Activated T-cell treated with anti-CD3 and anti-CD28 coated beads, Interleukin-2, amount 50 U/mL, for 4 hours (primary cell): Measurements from ENCODE around the gene CDH23. TPM values are rescaled to one million over a fixed set of nuclear protein-coding genes. Genes with fewer than 3 reads are reported as not detected.
A peak's percentile ranks its signal among the peaks of the same experiment; 100 is the strongest.

Experiments
- ATAC-seq, 2 donors: fragments of 200-7000 bp; cut with Tn5 transposase; one replicate each; pipeline ENCODE4 v1.10.0; 2021
- DNase-seq: peaks from one replicate; pipeline ENCODE4 v3.0.0-alpha.2; 2020
- H3K27me3 Mint-ChIP-seq: one replicate; pipeline ENCODE4 v1.8.0; 2021; ENCODE audit warnings: low read depth, mixed read lengths
- H3K36me3 Mint-ChIP-seq: one replicate; pipeline ENCODE4 v1.8.0; 2022; ENCODE audit warnings: mixed read lengths; ENCODE audit not compliant: insufficient read depth
- H3K4me1 Mint-ChIP-seq: one replicate; pipeline ENCODE4 v1.8.0; 2021; ENCODE audit warnings: low read depth, mixed read lengths
- H3K4me3 Mint-ChIP-seq: one replicate; pipeline ENCODE4 v1.8.0; 2021; ENCODE audit warnings: mild to moderate bottlenecking, moderate library complexity, mixed read lengths
- H3K9me3 Mint-ChIP-seq: one replicate; pipeline ENCODE4 v1.8.0; 2021; ENCODE audit warnings: mixed read lengths
- total RNA-seq, 3 donors: library from RNA; stranded (reverse); gene quantifications; one replicate each; pipeline ENCODE4 v1.2.1, GENCODE V29; 2021

Gene CDH23
- total RNA-seq, 3 donors from 2014 or later: 0.71 to 1.2 (median 1.1) TPM

DNA sequence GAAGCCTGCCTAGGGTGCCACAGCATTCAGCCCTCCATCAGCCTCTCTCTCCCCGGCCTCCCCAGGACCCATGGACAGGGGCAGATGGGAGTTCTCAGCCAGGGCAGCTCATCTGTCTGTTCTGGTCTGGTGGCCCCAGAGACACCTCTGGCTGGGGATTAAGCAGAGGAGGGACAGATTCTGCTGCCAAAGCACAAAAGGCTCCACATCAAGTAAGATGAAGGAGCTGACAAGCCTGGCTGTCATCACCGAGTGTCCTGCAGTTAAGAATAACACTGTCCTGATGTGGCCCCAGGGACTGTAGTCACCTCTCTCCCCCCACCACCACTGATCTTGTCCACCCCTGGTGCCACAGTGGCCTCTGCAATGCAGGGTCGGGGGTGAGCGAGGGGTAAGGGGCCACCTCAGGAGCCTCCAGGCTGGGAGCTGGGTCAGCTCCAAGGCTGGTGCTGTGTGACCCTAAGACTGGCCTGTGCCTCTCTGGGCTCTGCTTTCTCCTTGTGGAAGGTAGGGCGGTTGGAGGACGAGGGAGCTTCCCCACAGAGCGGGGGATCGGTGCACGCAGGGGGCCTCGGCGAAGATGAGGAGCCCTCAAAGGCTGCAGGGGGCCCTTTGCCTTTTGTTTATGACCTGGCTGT, 304.1 kb downstream of the CDH23 start:
- Mint-ChIP-seq H3K4me1 (peaks cover 28% of the 10 kb centered on the region), H3K4me3 (no peak overlapping the region), H3K27me3 (no peaks in the 10 kb centered on the region), H3K36me3 (no peaks in the 10 kb centered on the region), H3K9me3 (no peaks in the 10 kb centered on the region)
- ATAC-seq: no peak
- no peak for DNase-seq

- no peaks in the 10 kb centered on the region for H3K27me3 Mint-ChIP-seq
- ATAC-seq: no peak
These were observed 304.9 kb downstream of the CDH23 start for GRCh38 chr10:71701496-71702132.

GRCh38 chr10:71703577-71703976, 306.9 kb downstream of the CDH23 start:
- Mint-ChIP-seq H3K27me3 (no peaks in the 10 kb centered on the region), H3K36me3 (no peaks in the 10 kb centered on the region), H3K4me1 (peaks cover 22% of the 10 kb centered on the region), H3K4me3 (no peak overlapping the region), H3K9me3 (no peaks in the 10 kb centered on the region)
- DNase-seq (no peak), ATAC-seq (no peak)

More at GRCh38 chr10:71701496-71702132, 304.9 kb downstream of the CDH23 start:
- peaks cover 26% of the 10 kb centered on the region for H3K4me1 Mint-ChIP-seq
- no peaks in the 10 kb centered on the region for H3K36me3 Mint-ChIP-seq
- DNase-seq: no peak
- H3K9me3 Mint-ChIP-seq: no peaks in the 10 kb centered on the region
- no peak overlapping the region for H3K4me3 Mint-ChIP-seq

DNA sequence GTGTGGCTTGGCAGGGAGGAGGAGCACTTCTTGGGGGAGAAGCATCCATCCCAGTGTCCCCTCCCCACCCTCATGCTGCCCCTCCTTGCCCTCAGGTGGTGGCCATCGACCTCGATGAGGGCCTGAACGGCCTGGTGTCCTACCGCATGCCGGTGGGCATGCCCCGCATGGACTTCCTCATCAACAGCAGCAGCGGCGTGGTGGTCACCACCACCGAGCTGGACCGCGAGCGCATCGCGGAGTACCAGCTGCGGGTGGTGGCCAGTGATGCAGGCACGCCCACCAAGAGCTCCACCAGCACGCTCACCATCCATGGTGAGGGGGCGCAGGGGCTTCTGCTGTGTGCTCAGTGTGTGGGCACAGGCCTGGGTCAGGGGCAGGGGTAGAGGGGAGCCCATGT, 308.1 kb downstream of the CDH23 start:
- Mint-ChIP-seq H3K4me3 (no peak overlapping the region), H3K27me3 (no peaks in the 10 kb centered on the region), H3K36me3 (no peaks in the 10 kb centered on the region), H3K4me1 (peaks cover 19% of the 10 kb centered on the region), H3K9me3 (no peaks in the 10 kb centered on the region)
- DNase-seq (no peak), ATAC-seq (no peak)

GRCh38 chr10:71705582-71705981, 308.9 kb downstream of the CDH23 start:
- Mint-ChIP-seq H3K36me3 (no peaks in the 10 kb centered on the region), H3K4me1 (peaks cover 21% of the 10 kb centered on the region), H3K9me3 (no peaks in the 10 kb centered on the region), H3K4me3 (no peak overlapping the region), H3K27me3 (no peaks in the 10 kb centered on the region)
- no peak for ATAC-seq
- DNase-seq: no peak

GRCh38 chr10:71706216-71707121, 309.7 kb downstream of the CDH23 start:
- H3K4me3 Mint-ChIP-seq: no peak overlapping the region
- no peaks in the 10 kb centered on the region for H3K36me3 Mint-ChIP-seq
- no peaks in the 10 kb centered on the region for H3K27me3 Mint-ChIP-seq
- ATAC-seq (no peak), DNase-seq (no peak)
- H3K4me1 Mint-ChIP-seq: peaks cover 22% of the 10 kb centered on the region
- H3K9me3 Mint-ChIP-seq: no peaks in the 10 kb centered on the region

DNA sequence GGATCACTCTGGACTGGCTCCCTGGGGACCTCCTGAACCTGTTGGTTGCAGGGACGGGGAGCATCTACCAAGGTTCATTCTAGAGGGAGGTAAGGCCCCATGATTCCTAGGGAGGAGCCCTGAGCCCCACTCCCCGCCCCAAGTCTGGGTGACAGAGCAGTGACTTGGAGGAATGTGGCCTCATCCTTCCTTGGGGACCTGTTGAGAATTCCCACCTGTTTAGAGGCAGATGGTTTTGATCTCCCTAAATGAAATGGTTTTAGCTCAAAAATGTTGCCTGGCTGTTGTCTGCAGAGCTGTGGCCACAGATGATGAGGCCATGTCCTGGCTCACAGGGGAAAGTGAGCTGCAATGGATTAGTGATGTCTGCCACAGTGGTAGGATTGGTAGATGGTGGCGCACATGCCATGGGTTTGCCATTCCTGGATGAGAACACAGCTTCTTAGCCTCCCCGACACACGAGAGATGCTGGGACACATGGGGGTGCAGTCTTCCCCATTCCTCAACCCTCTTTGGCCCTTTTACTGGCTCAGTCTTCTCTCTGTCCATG, 310.6 kb downstream of the CDH23 start:
- Mint-ChIP-seq H3K4me1 (peaks cover 31% of the 10 kb centered on the region), H3K4me3 (no peak overlapping the region), H3K36me3 (no peaks in the 10 kb centered on the region), H3K27me3 (no peaks in the 10 kb centered on the region), H3K9me3 (no peaks in the 10 kb centered on the region)
- DNase-seq (no peak), ATAC-seq (no peak)

GRCh38 chr10:71708301-71708703, 311.6 kb downstream of the CDH23 start:
- H3K9me3 Mint-ChIP-seq: no peaks in the 10 kb centered on the region
- H3K4me3 Mint-ChIP-seq: no peak overlapping the region
- DNase-seq (peak; percentile 69), ATAC-seq (peak; percentile 63 to 67)
- H3K27me3 Mint-ChIP-seq: no peaks in the 10 kb centered on the region
- peaks cover 40% of the 10 kb centered on the region for H3K4me1 Mint-ChIP-seq
- no peaks in the 10 kb centered on the region for H3K36me3 Mint-ChIP-seq

- no peak for ATAC-seq
- Mint-ChIP-seq H3K4me3 (no peak overlapping the region), H3K36me3 (no peaks in the 10 kb centered on the region), H3K4me1 (peaks cover 49% of the 10 kb centered on the region), H3K27me3 (no peaks in the 10 kb centered on the region), H3K9me3 (no peaks in the 10 kb centered on the region)
- DNase-seq: no peak
These were observed 312.5 kb downstream of the CDH23 start for GRCh38 chr10:71708897-71709882.

DNA sequence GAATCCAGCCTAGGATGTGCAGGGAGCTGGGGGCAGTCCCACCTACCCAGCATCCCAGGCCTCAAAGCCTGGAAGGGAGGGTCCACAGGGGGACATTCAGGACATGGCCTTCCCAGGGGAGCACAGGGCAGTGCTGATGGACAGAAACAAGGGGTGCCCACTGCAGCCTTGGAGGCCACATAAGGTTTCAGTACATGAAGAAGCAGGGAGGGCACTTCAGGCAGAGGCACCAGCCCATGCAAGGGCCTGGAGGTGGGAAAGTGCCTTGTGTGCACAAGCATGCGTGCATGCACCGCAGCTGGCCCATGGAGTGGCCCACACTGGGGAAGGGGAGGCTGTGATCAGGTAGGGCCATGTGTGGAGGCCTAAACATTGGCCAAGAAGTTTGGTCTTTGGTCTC, 313.8 kb downstream of the CDH23 start:
- no peaks in the 10 kb centered on the region for H3K9me3 Mint-ChIP-seq
- ATAC-seq: no peak
- H3K4me3 Mint-ChIP-seq: no peak overlapping the region
- H3K27me3 Mint-ChIP-seq: no peaks in the 10 kb centered on the region
- DNase-seq: no peak
- H3K4me1 Mint-ChIP-seq: peaks cover 61% of the 10 kb centered on the region
- H3K36me3 Mint-ChIP-seq: no peaks in the 10 kb centered on the region

GRCh38 chr10:71711052-71711623, 314.4 kb downstream of the CDH23 start:
- Mint-ChIP-seq H3K36me3 (no peaks in the 10 kb centered on the region), H3K27me3 (no peaks in the 10 kb centered on the region), H3K4me3 (no peak overlapping the region), H3K9me3 (no peaks in the 10 kb centered on the region), H3K4me1 (peaks cover 66% of the 10 kb centered on the region)
- ATAC-seq (no peak), DNase-seq (no peak)

GRCh38 chr10:71712170-71712569, 315.4 kb downstream of the CDH23 start:
- Mint-ChIP-seq H3K4me3 (peak overlapping the region; percentile 11), H3K4me1 (peaks cover 73% of the 10 kb centered on the region), H3K9me3 (no peaks in the 10 kb centered on the region), H3K36me3 (no peaks in the 10 kb centered on the region), H3K27me3 (no peaks in the 10 kb centered on the region)
- DNase-seq (no peak), ATAC-seq (no peak)

DNA sequence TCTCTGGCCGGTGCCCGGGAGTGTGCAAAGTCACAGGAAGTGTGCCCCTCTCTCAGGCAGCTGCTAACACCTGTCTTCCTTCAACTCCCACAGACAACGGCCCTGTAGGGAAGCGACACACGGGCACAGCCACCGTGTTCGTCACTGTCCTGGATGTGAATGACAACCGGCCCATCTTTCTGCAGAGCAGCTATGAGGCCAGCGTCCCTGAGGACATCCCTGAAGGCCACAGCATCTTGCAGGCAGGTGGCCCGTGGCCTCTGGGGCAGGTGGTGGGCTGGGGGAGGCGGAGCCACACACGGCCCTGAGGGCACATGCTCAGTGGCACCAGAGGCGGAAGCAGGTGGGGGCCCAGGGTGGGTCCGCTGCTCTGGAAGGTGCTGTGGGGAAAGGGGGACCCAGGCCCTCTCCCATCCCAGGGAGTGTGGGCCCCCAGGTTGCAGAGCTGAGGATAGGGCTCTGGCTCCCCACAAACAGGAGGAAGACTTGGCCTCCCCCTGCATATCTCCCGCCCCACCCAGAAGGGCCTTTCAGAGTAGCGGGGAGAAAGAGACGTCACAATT, 315.9 kb downstream of the CDH23 start:
- Mint-ChIP-seq H3K27me3 (no peaks in the 10 kb centered on the region), H3K4me1 (peaks cover 74% of the 10 kb centered on the region), H3K4me3 (peak overlapping the region; percentile 76), H3K36me3 (no peaks in the 10 kb centered on the region), H3K9me3 (no peaks in the 10 kb centered on the region)
- ATAC-seq: peak; percentile 42 to 46
- no peak for DNase-seq
